GM04503 (cell line): ENCODE data around the gene EPB41L2.

Source experiments
- DNase-seq: peaks from one replicate; pipeline ENCODE4 v3.0.0-alpha.2; 2012; ENCODE audit warnings: low read depth

EPB41L2 gene

DNA sequence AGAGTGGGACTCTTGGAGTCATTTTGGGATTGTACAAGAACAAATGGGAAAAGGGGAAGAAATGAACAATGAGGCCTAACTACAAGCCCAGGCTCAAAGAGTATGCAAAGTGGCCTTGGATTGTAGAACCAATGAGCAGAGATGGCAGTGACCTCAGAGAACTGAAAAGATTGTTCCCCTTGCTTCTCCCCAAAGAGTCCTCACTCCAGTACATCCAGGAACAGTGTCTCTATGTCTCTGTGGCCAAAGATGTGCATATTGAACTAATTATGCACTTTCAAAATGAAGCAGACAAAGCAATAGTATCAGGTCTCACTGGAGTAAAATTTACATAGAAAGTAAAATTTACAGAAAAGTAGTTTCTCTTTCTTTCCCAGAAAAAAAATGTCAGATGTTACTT, 154.9 kb downstream of the EPB41L2 start:
- no peak for DNase-seq

DNA sequence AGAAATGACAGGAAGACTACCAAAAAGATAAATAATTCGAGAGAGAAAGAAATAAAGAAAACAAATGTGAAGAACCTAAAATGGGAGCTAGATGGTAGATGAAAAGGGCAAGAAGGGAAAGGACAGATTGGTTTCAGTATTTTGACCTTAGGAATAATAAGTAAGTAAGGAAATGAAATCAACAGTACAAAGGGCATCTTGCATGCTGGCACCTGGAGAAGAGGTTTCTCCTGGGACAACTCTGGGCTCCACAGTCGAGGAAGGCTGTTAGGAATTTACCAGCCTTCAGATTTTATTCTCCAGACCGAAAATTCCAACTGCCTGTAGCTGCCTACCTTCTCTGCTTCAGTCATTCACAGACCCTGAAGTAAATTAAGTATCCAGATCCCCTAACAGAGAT, 155.4 kb downstream of the EPB41L2 start:
- no peak for DNase-seq

- peak; percentile 34 for DNase-seq
Observed at GRCh38 chr6:130906736-130907381, 156.2 kb downstream of the EPB41L2 start.

DNA sequence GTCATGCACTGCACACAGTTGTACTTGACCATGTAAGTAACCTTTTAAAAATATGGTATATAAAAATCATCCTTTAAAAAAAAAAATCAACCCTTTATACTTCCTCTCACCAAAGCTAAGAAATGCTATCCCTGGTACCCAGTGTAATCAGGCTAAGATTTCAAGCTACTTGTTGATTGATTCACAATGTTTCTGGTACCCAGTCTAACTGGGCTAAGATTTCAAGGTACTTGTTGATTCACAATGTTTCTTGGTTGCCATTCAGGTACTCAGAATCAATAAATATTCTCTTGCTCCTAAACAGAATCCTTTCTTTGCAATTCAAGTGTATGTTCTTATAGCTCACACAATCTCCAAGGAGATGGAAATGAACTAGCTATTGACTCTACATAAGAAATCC, 159.4 kb downstream of the EPB41L2 start:
- DNase-seq: no peak

DNA sequence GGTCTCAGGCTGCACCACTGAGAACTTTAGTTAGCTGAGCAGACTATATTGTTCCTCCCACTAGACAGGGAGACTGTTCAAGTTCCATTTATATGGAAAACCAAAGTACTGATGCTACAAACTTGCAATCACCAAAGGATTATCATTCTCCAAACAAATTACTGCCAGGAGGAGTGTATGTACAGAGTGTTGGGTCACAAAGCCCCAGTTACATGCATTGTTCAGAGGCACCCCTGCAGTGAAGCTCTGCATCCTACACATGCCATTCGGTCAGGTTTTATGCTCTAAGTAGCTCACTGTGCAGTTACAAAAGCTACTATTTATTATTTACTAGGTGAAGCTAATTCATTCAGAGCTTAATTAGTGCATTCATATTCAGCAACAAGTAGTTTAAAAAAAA, 160.0 kb downstream of the EPB41L2 start:
- no peak for DNase-seq

- peak; percentile 36 for DNase-seq
Observed at GRCh38 chr6:130900913-130901312, 162.1 kb downstream of the EPB41L2 start.

GRCh38 chr6:130896249-130896648, 166.8 kb downstream of the EPB41L2 start:
- no peak for DNase-seq

GRCh38 chr6:130895516-130895915, 167.5 kb downstream of the EPB41L2 start:
- no peak for DNase-seq

DNA sequence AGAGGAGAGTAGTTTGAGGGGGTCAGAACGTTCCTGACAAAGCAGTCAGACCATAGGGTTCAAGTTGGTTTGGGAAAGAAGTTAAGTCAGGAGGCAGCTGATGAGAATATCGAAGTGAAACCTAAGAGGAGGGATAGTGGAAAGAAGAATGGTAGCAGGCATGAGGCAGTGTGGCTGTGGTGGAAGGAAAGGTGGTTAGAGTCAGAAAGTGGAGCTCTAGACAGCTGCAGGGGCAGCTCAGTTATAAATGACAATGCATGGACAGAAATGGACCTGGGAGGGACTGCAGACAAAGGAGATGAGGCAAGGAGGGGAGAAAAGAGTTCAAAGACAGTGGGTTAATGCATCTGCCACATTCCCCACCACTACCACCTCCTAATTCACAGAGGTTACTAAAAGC, 169.3 kb downstream of the EPB41L2 start:
- DNase-seq: no peak

DNA sequence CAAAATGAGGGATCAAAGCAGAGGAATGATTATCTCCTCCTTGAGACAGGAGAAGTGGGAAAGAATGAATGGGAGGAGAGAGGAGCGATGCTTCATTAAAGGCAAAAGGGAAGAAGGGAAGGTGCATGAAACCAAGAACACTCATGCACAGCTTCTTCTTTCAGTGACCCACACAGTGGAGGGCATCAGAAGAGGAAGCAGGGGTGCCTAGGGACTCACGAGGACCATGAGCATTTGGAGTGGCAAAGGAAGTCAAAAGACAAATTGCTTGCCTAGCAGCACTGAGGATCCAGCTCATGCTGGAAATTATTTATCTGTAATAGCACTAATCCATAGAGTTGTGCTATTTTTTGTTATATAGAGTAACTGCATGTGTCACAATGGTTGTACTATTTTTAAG, 169.8 kb downstream of the EPB41L2 start:
- no peak for DNase-seq

GRCh38 chr6:130890521-130890971, 172.5 kb downstream of the EPB41L2 start:
- no peak for DNase-seq

DNA sequence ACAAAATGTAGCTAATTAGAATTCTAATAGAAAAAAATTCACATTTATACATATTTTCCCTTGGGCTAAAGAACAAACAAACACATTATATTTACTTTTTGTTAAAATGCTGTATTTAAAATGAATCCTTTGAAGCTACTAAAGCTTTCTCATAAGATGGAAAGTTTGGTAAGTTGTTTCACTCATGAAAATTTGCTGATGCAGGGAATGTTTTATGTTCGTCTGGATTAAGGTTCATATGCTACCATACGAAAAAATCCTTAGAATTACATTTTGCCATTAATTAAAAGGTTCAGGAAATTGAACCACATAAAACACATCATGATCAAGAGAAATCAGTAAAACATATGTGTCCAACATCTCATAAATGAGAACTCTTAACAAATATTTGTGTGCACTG, 173.6 kb downstream of the EPB41L2 start:
- DNase-seq: no peak

DNA sequence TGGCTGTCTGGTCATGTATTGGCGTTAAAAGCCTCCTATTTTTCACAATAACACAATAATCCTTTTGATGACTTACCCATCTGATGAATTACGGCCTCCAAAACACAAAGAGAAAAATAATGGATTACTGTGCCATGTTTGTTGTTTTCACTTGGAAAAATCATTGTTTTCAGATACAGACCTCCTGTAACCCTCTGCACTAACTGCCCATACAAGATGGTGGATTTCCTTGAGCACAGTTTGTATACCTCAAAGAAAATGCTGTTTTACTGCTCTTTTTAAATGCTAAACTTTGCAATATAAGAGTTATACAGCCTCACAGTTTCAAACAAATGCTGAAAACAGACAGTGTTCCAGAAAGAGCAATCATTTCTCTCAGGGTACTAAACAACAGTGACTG, 174.8 kb downstream of the EPB41L2 start:
- no peak for DNase-seq

DNA sequence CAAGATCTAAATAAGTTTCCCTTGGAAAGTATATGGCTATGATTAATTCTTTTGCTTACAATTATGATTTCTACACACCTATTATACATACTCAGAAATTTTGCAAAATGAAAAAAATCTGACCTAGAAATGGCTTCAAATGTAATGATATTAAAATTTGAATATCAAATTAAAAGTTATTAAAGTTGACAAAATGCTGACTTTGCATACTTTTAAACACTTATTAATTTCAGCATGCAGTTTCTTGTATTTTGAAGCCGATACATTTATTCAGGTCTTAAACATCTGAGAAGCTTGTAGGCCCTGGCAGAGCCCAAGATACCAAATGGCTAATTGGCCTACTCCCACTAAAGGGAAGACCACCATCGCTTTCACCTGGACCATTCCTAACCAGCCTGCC, 176.1 kb downstream of the EPB41L2 start:
- no peak for DNase-seq

- no peak for DNase-seq
Observed at GRCh38 chr6:130885392-130886192, 177.5 kb downstream of the EPB41L2 start.

- no peak for DNase-seq
Observed at GRCh38 chr6:130882370-130882769, 180.7 kb downstream of the EPB41L2 start.

DNA sequence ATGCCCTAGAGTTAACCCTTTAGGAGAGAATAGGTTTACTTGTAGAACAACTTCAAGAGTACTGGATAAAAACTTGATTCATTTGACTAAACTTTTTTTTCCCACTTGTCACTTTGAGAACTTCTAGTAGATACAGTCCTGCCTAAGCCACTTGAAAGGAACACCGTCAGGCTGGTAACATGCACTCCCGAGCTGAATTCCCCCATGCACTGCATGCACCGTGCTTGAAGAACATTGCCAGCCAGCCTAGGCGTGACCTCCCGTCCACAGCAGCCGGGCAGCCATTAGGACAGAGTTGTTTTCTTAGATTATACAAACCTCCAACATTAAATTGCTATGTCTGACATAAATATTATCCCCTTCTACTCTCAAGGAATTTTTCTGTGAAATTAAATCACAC, 183.2 kb downstream of the EPB41L2 start:
- DNase-seq: no peak

DNA sequence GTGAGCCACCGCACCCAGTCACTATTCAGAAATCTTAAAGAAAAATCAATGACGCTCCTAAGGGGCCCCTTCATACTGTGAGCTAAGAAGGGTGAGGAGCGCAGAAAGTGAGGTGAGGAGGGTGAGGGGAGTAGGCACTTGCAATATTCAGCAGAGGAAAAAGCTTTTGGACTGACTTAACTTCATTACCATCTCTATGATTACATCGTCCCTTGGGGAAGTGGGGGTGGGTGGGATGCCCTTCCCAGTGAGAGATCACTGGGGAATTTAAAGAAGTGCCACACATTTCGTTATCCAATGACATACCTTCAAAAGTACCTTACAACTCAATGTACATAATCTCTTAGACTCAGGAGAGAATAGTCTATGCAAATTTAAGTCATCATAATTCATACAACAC, 189.3 kb downstream of the EPB41L2 start:
- DNase-seq: no peak

GRCh38 chr6:130872250-130873095, 190.6 kb downstream of the EPB41L2 start:
- DNase-seq: no peak

DNA sequence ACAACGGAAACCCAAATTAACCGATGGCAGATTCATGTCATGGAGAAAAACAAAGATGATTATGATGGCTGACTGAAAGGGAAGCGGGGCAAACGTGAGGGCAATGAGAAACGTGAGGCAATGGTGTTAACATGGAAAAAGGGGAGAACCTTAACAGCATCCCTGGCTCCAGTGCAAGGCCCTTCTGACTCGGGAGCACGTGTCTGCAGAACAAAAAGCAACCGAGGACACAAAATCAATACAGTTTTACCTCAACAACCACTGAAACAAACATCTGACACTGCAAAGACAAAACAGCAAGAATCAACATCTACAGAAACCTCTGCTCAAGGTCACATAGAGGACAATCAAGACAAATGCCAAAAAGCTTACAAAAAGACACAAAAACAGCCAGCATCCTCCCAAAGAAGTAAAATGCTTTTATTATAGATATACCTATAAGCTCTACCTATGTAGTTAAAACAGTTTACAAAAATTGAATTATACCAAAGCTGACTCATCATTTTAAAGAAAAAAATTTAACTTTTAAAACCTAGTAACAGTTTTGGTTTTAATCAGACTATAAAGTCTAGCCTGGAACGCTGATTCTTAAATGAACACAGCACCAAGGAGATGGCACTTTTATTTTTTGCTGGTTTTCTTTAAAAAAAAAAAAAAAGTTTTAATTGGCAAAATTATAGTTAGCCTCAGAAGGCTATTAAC, 192.7 kb downstream of the EPB41L2 start:
- DNase-seq: no peak

GRCh38 chr6:130869681-130870080, 193.4 kb downstream of the EPB41L2 start:
- no peak for DNase-seq

- DNase-seq: no peak
Observed at GRCh38 chr6:130865793-130866192, 197.3 kb downstream of the EPB41L2 start.
